ENCODE measurements around the gene GPN2. TPM values are rescaled to one million over a fixed set of nuclear protein-coding genes. Genes with fewer than 3 reads are reported as not detected.
A peak's percentile ranks its signal among the peaks of the same experiment; 100 is the strongest.

GPN2 gene
- total and polyA plus RNA-seq, 9 of the 15 experiments (the other 6 are each of a cell fraction or from before 2014, with no cell fraction given) = 9.9 to 58.8 (median 20.4) TPM

GRCh38 chr1:26921540-26922430 is 31.7 kb upstream of the GPN2 start, which contains the start of gene NUDC (continued):
- TF ChIP-seq MXI1 (IDR thresholded peaks at IDR 0.05; ENCODE audit: low read depth, low read length) = peak; percentile 70; the same call in 1 of the 2 replicates
- peak; percentile 82 for TF ChIP-seq E2F8 (IDR thresholded peaks at IDR 0.05; ENCODE audit: low read depth, partially characterized antibody)
- TF ChIP-seq MLX (CRISPR knock-in tag; conservative IDR thresholded peaks at IDR 0.05) = no peak
- TF ChIP-seq ZBTB5 (IDR thresholded peaks at IDR 0.05) = no peak
- TF ChIP-seq JUNB (CRISPR knock-in tag; conservative IDR thresholded peaks at IDR 0.05) = no peak
- TF ChIP-seq ELF1 (tag; IDR thresholded peaks at IDR 0.05) = peak; percentile 28; the same call in 1 of the 2 replicates
- no peak for TF ChIP-seq POU5F1 (IDR thresholded peaks at IDR 0.05; ENCODE audit: borderline replicate concordance, low read depth, low read length, partially characterized antibody)
- no peak for TF ChIP-seq NR2C1 (IDR thresholded peaks at IDR 0.05)
- peak; percentile 26; the same call in 1 of the 2 replicates for TF ChIP-seq NR2C1 (tag; IDR thresholded peaks at IDR 0.05)
- peak; percentile 43; the same call in 1 of the 2 replicates for TF ChIP-seq CUX1 (CRISPR knock-in tag; IDR thresholded peaks at IDR 0.05)
- TF ChIP-seq NCOA6 (IDR thresholded peaks at IDR 0.05) = no peak
- peak; percentile 78 for TF ChIP-seq CREB1 (IDR thresholded peaks at IDR 0.05)
- peak; percentile 77; the same call in 1 of the 2 replicates for TF ChIP-seq CREB1 (CRISPR knock-in tag; IDR thresholded peaks at IDR 0.05)

Measured in K562 (cell line).